Effector memory CD4-positive, alpha-beta T cell (primary cell): ENCODE results near the gene OAS2.
"Not testable (repeated sequence)": the region's sequence is repeated elsewhere in the genome, so short reads cannot be mapped to it uniquely, and the experiment has no call there.

ENCODE experiments used
- DNase-seq, 3 donors: peaks; one replicate each; pipeline ENCODE4 v3.0.0-alpha.2; 2020
- H3K27ac ChIP-seq: 2 replicates; pipeline ENCODE4 v1.7.0; 2013; ENCODE audit warnings: mild to moderate bottlenecking, low read length, moderate library complexity; ENCODE audit not compliant: insufficient read depth, poor library complexity, severe bottlenecking
- H3K27me3 ChIP-seq: replicated peaks from 2 replicates; pipeline ENCODE4 v1.7.0; 2013; ENCODE audit warnings: mild to moderate bottlenecking, low read length; ENCODE audit not compliant: insufficient read depth, control insufficient read depth, poor library complexity, severe bottlenecking
- H3K36me3 ChIP-seq: 2 replicates; pipeline ENCODE4 v1.7.0; 2013; ENCODE audit warnings: mild to moderate bottlenecking, low read length, moderate library complexity; ENCODE audit not compliant: control insufficient read depth, insufficient read depth
- H3K4me1 ChIP-seq: 2 replicates; pipeline ENCODE4 v1.7.0; 2013; ENCODE audit warnings: low read length, mild to moderate bottlenecking; ENCODE audit not compliant: control insufficient read depth, insufficient read depth, poor library complexity, severe bottlenecking
- H3K4me3 ChIP-seq: 2 replicates; pipeline ENCODE4 v1.7.0; 2013; ENCODE audit warnings: low read length, low read depth, mild to moderate bottlenecking; ENCODE audit not compliant: insufficient read depth, poor library complexity, severe bottlenecking
- H3K9me3 ChIP-seq: 2 replicates; pipeline ENCODE4 v1.7.0; 2013; ENCODE audit warnings: mild to moderate bottlenecking, low read length, moderate library complexity; ENCODE audit not compliant: control insufficient read depth

OAS2 gene

DNA sequence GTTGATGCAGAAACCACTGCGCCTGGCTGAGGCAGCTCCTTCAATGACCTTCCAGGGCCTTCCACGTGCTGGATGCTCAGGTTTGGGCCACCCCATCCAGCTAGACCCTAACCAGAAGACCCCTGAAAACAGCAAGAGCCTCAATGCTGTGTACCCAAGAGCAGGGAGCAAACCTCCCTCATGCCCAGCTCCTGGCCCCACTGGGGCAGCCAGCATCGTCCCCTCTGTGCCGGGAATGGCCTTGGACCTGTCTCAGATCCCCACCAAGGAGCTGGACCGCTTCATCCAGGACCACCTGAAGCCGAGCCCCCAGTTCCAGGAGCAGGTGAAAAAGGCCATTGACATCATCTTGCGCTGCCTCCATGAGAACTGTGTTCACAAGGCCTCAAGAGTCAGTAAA is 29.5 kb upstream of the OAS2 start:
- Histone ChIP-seq H3K4me3 (no peak overlapping the region), H3K27ac (no peak overlapping the region), H3K27me3 (no peaks in the 10 kb centered on the region), H3K4me1 (no peaks in the 10 kb centered on the region), H3K9me3 (no peaks in the 10 kb centered on the region), H3K36me3 (peaks cover 44% of the 10 kb centered on the region)
- DNase-seq = no peak

DNA sequence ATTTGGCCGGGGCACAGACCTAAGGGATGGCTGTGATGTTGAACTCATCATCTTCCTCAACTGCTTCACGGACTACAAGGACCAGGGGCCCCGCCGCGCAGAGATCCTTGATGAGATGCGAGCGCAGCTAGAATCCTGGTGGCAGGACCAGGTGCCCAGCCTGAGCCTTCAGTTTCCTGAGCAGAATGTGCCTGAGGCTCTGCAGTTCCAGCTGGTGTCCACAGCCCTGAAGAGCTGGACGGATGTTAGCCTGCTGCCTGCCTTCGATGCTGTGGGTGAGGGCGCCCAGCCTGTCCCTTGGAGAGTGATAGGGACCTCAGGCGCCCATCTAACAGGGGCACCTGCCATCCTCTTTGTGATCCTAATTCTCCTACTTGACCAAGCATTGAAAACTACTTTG is 27.6 kb upstream of the OAS2 start:
- no peaks in the 10 kb centered on the region for H3K4me1 ChIP-seq
- no peaks in the 10 kb centered on the region for H3K9me3 ChIP-seq
- no peaks in the 10 kb centered on the region for H3K27me3 ChIP-seq
- no peak for DNase-seq
- H3K36me3 ChIP-seq = peaks cover 33% of the 10 kb centered on the region
- no peak overlapping the region for H3K27ac ChIP-seq
- H3K4me3 ChIP-seq = no peak overlapping the region

DNA sequence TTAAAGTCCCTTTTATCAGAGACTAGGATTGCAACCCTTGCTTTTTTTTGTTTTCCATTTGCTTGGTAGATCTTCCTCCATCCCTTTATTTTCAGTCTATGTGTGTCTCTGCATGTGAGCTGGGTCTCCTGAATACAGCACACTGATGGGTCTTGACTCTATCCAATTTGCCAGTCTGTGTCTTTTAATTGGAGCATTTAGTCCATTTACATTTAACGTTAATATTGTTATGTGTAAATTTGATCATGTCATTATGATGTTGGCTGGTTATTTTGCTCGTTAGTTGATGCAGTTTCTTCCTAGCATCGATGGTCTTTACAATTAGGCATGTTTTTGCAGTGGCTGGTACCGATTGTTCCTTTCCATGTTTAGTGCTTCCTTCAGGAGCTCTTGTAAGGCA is 21.2 kb upstream of the OAS2 start:
- not testable (repeated sequence) for H3K4me1 ChIP-seq, H3K4me3 ChIP-seq, H3K27me3 ChIP-seq

DNA sequence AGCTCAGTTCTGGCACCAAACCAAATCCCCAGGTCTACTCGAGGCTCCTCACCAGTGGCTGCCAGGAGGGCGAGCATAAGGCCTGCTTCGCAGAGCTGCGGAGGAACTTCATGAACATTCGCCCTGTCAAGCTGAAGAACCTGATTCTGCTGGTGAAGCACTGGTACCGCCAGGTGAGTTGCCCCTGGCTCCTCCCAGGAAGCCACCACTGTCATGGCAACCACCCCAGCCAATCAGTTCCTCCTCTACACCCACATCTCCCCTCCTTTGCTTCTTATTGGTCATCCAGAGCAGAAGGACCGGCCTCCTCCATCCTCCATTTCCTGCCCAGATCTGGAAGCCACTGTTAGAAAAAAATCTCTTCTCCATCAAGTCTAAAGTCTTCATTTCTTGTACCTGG is 17.2 kb upstream of the OAS2 start:
- no peaks in the 10 kb centered on the region for H3K4me1 ChIP-seq
- no peaks in the 10 kb centered on the region for H3K9me3 ChIP-seq
- no peaks in the 10 kb centered on the region for H3K27me3 ChIP-seq
- peaks cover 52% of the 10 kb centered on the region for H3K36me3 ChIP-seq
- no peak for DNase-seq
- no peak overlapping the region for H3K4me3 ChIP-seq
- H3K27ac ChIP-seq = no peak overlapping the region

More for the DNA sequence above, 21.2 kb upstream of the OAS2 start:
- H3K9me3 ChIP-seq, H3K27ac ChIP-seq, DNase-seq: not testable (repeated sequence)
- peaks cover 18% of the 10 kb centered on the region for H3K36me3 ChIP-seq

DNA sequence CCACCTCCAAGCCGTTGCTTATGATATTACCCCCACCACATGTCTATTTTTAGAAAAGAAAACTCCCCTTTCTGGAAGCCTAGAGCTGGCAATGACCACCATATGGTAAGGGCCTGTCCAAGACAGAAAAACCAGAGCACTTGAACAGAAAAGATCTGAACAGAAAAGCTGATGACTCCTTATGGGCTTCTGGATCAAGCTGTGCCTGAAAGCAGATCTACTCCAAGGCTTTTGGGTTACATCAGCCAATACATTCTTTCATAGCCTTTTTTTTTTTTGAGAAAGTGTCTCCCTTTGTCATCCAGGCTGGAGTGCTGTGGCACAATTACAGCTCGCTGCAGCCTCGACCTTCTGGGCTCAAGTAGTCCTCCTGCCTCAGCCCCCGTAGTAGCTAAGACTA is 16.8 kb upstream of the OAS2 start:
- Histone ChIP-seq H3K36me3 (peaks cover 54% of the 10 kb centered on the region), H3K9me3 (no peaks in the 10 kb centered on the region), H3K27me3 (no peaks in the 10 kb centered on the region)

DNA sequence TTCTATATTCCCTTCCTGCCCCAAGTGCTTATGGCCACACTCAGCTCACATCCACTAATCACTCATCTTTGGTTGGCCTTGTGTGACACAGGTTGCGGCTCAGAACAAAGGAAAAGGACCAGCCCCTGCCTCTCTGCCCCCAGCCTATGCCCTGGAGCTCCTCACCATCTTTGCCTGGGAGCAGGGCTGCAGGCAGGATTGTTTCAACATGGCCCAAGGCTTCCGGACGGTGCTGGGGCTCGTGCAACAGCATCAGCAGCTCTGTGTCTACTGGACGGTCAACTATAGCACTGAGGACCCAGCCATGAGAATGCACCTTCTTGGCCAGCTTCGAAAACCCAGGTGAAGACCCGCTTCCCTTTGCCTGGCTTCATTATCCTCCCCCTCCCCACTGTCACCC is 15.8 kb upstream of the OAS2 start:
- Histone ChIP-seq H3K36me3 (peaks cover 57% of the 10 kb centered on the region), H3K27ac (no peak overlapping the region), H3K4me3 (no peak overlapping the region), H3K27me3 (no peaks in the 10 kb centered on the region), H3K9me3 (no peaks in the 10 kb centered on the region), H3K4me1 (no peaks in the 10 kb centered on the region)
- DNase-seq = no peak

More for the DNA sequence above, 16.8 kb upstream of the OAS2 start:
- Histone ChIP-seq H3K4me1 (no peaks in the 10 kb centered on the region), H3K4me3 (no peak overlapping the region), H3K27ac (no peak overlapping the region)
- DNase-seq = no peak

DNA sequence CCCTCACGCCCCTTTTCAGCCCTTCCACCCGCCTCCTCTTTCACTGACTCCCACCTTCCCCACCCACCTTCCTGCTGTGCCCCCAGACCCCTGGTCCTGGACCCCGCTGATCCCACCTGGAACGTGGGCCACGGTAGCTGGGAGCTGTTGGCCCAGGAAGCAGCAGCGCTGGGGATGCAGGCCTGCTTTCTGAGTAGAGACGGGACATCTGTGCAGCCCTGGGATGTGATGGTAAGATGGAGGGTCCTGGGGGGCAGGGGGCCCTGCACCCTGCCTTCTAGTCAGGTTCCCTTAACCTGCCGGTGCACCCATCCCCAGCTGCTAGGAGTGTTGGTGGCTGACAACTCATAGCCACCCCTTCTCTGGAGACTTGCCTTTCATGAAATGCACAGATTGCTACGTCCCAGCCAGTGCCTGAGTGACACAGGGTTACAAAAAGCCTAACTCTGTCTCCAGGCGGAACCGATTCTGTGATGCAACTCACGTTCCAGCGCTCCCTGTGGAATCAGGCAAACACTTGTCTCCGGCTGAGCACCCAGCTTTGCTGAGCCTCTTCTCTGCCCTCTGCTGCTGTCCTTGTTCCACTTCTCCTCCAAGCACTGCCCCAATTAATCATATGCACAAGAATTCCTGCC is 15.0 kb upstream of the OAS2 start:
- Histone ChIP-seq H3K4me1 (no peaks in the 10 kb centered on the region), H3K27me3 (no peaks in the 10 kb centered on the region), H3K9me3 (no peaks in the 10 kb centered on the region), H3K4me3 (no peak overlapping the region), H3K27ac (no peak overlapping the region), H3K36me3 (peaks cover 62% of the 10 kb centered on the region)
- no peak for DNase-seq

DNA sequence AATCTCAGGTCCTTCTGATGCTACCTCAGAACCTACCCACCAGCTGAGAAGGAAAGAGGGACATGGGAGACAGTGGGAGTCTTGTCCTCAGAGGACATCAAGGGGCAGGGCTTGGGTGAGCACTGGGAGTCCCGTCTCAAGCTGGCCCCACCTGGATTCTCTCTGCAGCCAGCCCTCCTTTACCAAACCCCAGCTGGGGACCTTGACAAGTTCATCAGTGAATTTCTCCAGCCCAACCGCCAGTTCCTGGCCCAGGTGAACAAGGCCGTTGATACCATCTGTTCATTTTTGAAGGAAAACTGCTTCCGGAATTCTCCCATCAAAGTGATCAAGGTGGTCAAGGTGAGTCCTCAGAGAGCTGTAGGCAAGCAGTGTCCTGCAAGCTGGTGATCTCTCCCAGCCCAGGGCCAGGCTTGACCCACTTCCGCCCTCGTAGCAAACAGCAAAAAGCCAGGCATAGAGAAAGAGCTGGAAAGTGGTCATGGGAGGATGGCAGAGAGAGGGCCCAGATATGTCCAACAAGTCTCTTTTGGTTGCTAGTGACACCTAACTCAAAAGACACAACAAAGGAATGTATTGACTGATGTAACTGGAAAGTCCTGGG is 14.2 kb upstream of the OAS2 start:
- no peak for DNase-seq
- Histone ChIP-seq H3K27ac (no peak overlapping the region), H3K36me3 (peaks cover 64% of the 10 kb centered on the region), H3K4me3 (no peak overlapping the region), H3K9me3 (no peaks in the 10 kb centered on the region), H3K27me3 (no peaks in the 10 kb centered on the region), H3K4me1 (no peaks in the 10 kb centered on the region)

DNA sequence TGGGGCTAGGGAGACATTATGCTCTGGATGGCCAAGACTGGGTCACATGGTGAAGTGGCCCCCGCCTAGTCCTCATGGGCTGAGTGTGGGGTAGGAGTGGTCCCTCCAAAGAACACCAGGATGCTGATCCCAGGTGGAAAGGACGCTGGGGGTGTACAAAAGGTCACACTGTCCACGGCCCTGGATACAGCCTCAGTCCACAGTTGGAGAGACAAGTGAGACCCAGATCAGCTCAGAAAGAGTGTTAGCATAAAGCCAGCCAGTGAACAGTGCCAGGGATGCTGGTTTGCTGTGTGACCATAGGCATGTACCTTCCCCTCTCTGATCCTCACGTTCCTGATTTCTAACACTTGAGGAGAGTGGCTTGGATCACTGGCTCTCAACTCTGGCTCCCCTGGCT is 13.4 kb upstream of the OAS2 start:
- no peaks in the 10 kb centered on the region for H3K4me1 ChIP-seq
- peaks cover 71% of the 10 kb centered on the region for H3K36me3 ChIP-seq
- H3K27me3 ChIP-seq = no peaks in the 10 kb centered on the region
- H3K9me3 ChIP-seq = no peaks in the 10 kb centered on the region
- no peak overlapping the region for H3K4me3 ChIP-seq
- H3K27ac ChIP-seq = no peak overlapping the region
- no peak for DNase-seq

DNA sequence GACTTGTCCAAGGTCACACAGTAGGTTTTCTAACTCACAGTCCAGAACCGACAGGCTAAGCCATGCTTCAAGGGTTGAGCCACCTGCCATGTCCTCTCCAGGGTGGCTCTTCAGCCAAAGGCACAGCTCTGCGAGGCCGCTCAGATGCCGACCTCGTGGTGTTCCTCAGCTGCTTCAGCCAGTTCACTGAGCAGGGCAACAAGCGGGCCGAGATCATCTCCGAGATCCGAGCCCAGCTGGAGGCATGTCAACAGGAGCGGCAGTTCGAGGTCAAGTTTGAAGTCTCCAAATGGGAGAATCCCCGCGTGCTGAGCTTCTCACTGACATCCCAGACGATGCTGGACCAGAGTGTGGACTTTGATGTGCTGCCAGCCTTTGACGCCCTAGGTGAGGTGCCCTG is 12.7 kb upstream of the OAS2 start:
- H3K9me3 ChIP-seq = no peaks in the 10 kb centered on the region
- H3K4me1 ChIP-seq = no peaks in the 10 kb centered on the region
- H3K27ac ChIP-seq = no peak overlapping the region
- no peak overlapping the region for H3K4me3 ChIP-seq
- H3K36me3 ChIP-seq = peaks cover 78% of the 10 kb centered on the region
- no peak for DNase-seq
- H3K27me3 ChIP-seq = no peaks in the 10 kb centered on the region
